OCI-LY3 (cell line): Measurements from ENCODE around the gene LDLRAD4.

Experiments
- H2AFZ ChIP-seq: fragments of 200-600, 300-600 bp; shearing (Covaris generic); 2 replicates; pipeline ENCODE4 v1.6.0; 2014; ENCODE audit warnings: antibody characterized with exemption, low read depth, low read length
- H3K27ac ChIP-seq: fragments of 200-600, 300-600 bp; sonication (generic); 2 replicates; pipeline ENCODE4 v1.5.1; 2014; ENCODE audit warnings: mild to moderate bottlenecking, low read length, moderate library complexity, mixed read lengths
- H3K27me3 ChIP-seq: fragments of 200-600, 300-600 bp; sonication (generic); 2 replicates; pipeline ENCODE4 v1.6.1; 2014; ENCODE audit warnings: low read depth, low read length, mixed read lengths
- H3K36me3 ChIP-seq: fragments of 200-600, 300-600 bp; sonication (generic); replicated peaks from 2 replicates; pipeline ENCODE3; 2014; ENCODE audit warnings: low read depth, low read length, mixed read lengths
- H3K4me1 ChIP-seq: fragments of 300-600, 200-600 bp; sonication (generic); 2 replicates; pipeline ENCODE4 v1.6.1; 2014; ENCODE audit warnings: low read length, mixed read lengths
- H3K4me2 ChIP-seq: fragments of 200-600, 300-600 bp; sonication (generic); 2 replicates; pipeline ENCODE4 v1.6.1; 2014; ENCODE audit warnings: low read length, mixed read lengths
- H3K4me3 ChIP-seq: fragments of 300-600, 200-600 bp; sonication (generic); 2 replicates; pipeline ENCODE4 v1.5.1; 2014; ENCODE audit warnings: antibody characterized with exemption, mild to moderate bottlenecking, low read length, moderate library complexity
- H3K79me2 ChIP-seq: fragments of 300-600, 200-600 bp; shearing (Covaris generic); 2 replicates; pipeline ENCODE4 v1.6.1; 2014; ENCODE audit warnings: mild to moderate bottlenecking, low read length, mixed read lengths
- H3K9ac ChIP-seq: fragments of 300-600, 200-600 bp; shearing (Covaris generic); 2 replicates; pipeline ENCODE4 v1.6.0; 2014; ENCODE audit warnings: mild to moderate bottlenecking, low read length, moderate library complexity
- H3K9me3 ChIP-seq: fragments of 200-600, 300-600 bp; shearing (Covaris generic); 2 replicates; pipeline ENCODE4 v1.6.1; 2014; ENCODE audit warnings: low read length, mixed read lengths; ENCODE audit not compliant: insufficient read depth
- H4K20me1 ChIP-seq: fragments of 200-600, 300-600 bp; sonication (generic); 2 replicates; pipeline ENCODE4 v1.6.1; 2016; ENCODE audit warnings: low read length, mixed read lengths; ENCODE audit not compliant: insufficient read depth
- CTCF ChIP-seq: fragments of 200-600, 300-600 bp; sonication (generic); IDR thresholded peaks from 2 replicates; pipeline ENCODE4 v1.5.1; 2014; ENCODE audit warnings: antibody characterized with exemption, low read length, low read depth
- EZH2phosphoT487 ChIP-seq: fragments of 200-600 bp; shearing (Covaris generic); IDR thresholded peaks from 2 replicates; pipeline ENCODE4 v1.6.1; 2018; ENCODE audit warnings: antibody characterized with exemption, mixed run types, low read depth

LDLRAD4 gene

GRCh38 chr18:13265911-13266217 lies 47.3 kb downstream of the LDLRAD4 start:
- Histone ChIP-seq H4K20me1 (no peaks in the 10 kb centered on the region), H3K9me3 (no peaks in the 10 kb centered on the region), H3K4me1 (no peaks in the 10 kb centered on the region), H3K9ac (no peak overlapping the region), H3K36me3 (no peaks in the 10 kb centered on the region), H2AFZ (no peak overlapping the region), H3K79me2 (no peaks in the 10 kb centered on the region), H3K4me2 (no peak overlapping the region), H3K27me3 (peaks cover 8% of the 10 kb centered on the region; the same call in 1 of the 2 replicates), H3K27ac (no peak overlapping the region), H3K4me3 (no peak overlapping the region)
- no peak for TF ChIP-seq CTCF
- TF ChIP-seq EZH2phosphoT487 = no peak

- Histone ChIP-seq H3K9me3 (no peaks in the 10 kb centered on the region), H3K9ac (no peak overlapping the region), H3K4me2 (no peak overlapping the region), H3K79me2 (no peaks in the 10 kb centered on the region), H3K36me3 (no peaks in the 10 kb centered on the region), H3K27ac (no peak overlapping the region), H2AFZ (no peak overlapping the region), H3K4me3 (no peak overlapping the region), H4K20me1 (no peaks in the 10 kb centered on the region), H3K4me1 (no peaks in the 10 kb centered on the region), H3K27me3 (peaks cover 8% of the 10 kb centered on the region; the same call in 1 of the 2 replicates)
- no peak for TF ChIP-seq CTCF
- TF ChIP-seq EZH2phosphoT487 = no peak
These were observed 47.9 kb downstream of the LDLRAD4 start for GRCh38 chr18:13266218-13267100.

- H4K20me1 ChIP-seq = no peaks in the 10 kb centered on the region
- H3K4me3 ChIP-seq = no peak overlapping the region
- H2AFZ ChIP-seq = no peak overlapping the region
- peaks cover 8% of the 10 kb centered on the region; the same call in 1 of the 2 replicates for H3K27me3 ChIP-seq
- H3K36me3 ChIP-seq = no peaks in the 10 kb centered on the region
- H3K9me3 ChIP-seq = no peaks in the 10 kb centered on the region
- H3K4me1 ChIP-seq = no peaks in the 10 kb centered on the region
- H3K4me2 ChIP-seq = no peak overlapping the region
- no peak overlapping the region for H3K9ac ChIP-seq
- no peak overlapping the region for H3K27ac ChIP-seq
- H3K79me2 ChIP-seq = no peaks in the 10 kb centered on the region
- TF ChIP-seq EZH2phosphoT487 (no peak), CTCF (no peak)
These were observed 48.9 kb downstream of the LDLRAD4 start for GRCh38 chr18:13267431-13267873.

GRCh38 chr18:13268158-13269012 lies 49.8 kb downstream of the LDLRAD4 start:
- Histone ChIP-seq H3K27me3 (peaks cover 10% of the 10 kb centered on the region; the same call in 1 of the 2 replicates), H2AFZ (no peak overlapping the region), H4K20me1 (no peaks in the 10 kb centered on the region), H3K79me2 (no peaks in the 10 kb centered on the region), H3K4me3 (no peak overlapping the region), H3K4me2 (no peak overlapping the region), H3K27ac (no peak overlapping the region), H3K9ac (no peak overlapping the region), H3K4me1 (no peaks in the 10 kb centered on the region), H3K9me3 (no peaks in the 10 kb centered on the region), H3K36me3 (no peaks in the 10 kb centered on the region)
- TF ChIP-seq EZH2phosphoT487 (no peak), CTCF (no peak)
